GM23338 (cell line): Measurements from ENCODE around the gene SNHG17. TPM values are rescaled to one million over a fixed set of nuclear protein-coding genes. Genes with fewer than 3 reads are reported as not detected.
A peak's percentile ranks its signal among the peaks of the same experiment; 100 is the strongest.

ENCODE experiments used
- ATAC-seq: fragments of 200-7000 bp; cut with Tn5 transposase; 3 replicates; pipeline ENCODE4 v1.9.1; 2020
- DNase-seq: peaks from one replicate; pipeline ENCODE4 v3.0.0-alpha.2; 2015; ENCODE audit warnings: low spot score
- H2AFZ ChIP-seq: fragments of 200-600 bp; sonication (generic); 2 replicates; pipeline ENCODE4 v1.8.0; 2016; ENCODE audit warnings: antibody characterized with exemption, mild to moderate bottlenecking, moderate library complexity
- H3F3A ChIP-seq: fragments of 200-600 bp; sonication (generic); replicated peaks from 2 replicates; pipeline ENCODE4 v1.8.0; 2017; ENCODE audit warnings: antibody characterized with exemption, mixed run types, low read depth
- H3K27ac ChIP-seq: fragments of 200-600 bp; sonication (generic); 2 replicates; pipeline ENCODE4 v1.6.1; 2016; ENCODE audit warnings: low read depth
- H3K27me3 ChIP-seq: fragments of 200-600 bp; sonication (generic); 2 replicates; pipeline ENCODE4 v1.8.0; 2016; ENCODE audit warnings: mild to moderate bottlenecking, mixed run types, moderate library complexity; ENCODE audit not compliant: insufficient read depth
- H3K36me3 ChIP-seq: fragments of 200-600 bp; sonication (generic); 2 replicates; pipeline ENCODE4 v1.8.0; 2016; ENCODE audit warnings: mild to moderate bottlenecking; ENCODE audit not compliant: insufficient read depth
- H3K4me1 ChIP-seq: fragments of 200-600 bp; sonication (generic); 2 replicates; pipeline ENCODE4 v1.8.0; 2016; ENCODE audit warnings: mild to moderate bottlenecking, moderate library complexity; ENCODE audit not compliant: insufficient read depth
- H3K4me2 ChIP-seq: fragments of 200-600 bp; sonication (generic); 2 replicates; pipeline ENCODE4 v1.7.1; 2017; ENCODE audit warnings: mixed run types
- H3K4me3 ChIP-seq: fragments of 200-600 bp; sonication (generic); 2 replicates; pipeline ENCODE4 v1.6.1; 2016; ENCODE audit warnings: mixed run types
- H3K79me2 ChIP-seq: fragments of 200-600 bp; sonication (generic); replicated peaks from 2 replicates; pipeline ENCODE4 v1.8.0; 2017; ENCODE audit warnings: mild to moderate bottlenecking; ENCODE audit not compliant: insufficient read depth
- H3K9me2 ChIP-seq: fragments of 200-600 bp; sonication (generic); 2 replicates; pipeline ENCODE4 v1.8.0; 2017; ENCODE audit not compliant: insufficient read depth
- H4K20me1 ChIP-seq: fragments of 200-600 bp; sonication (generic); replicated peaks from 2 replicates; pipeline ENCODE4 v1.8.0; 2017; ENCODE audit warnings: mild to moderate bottlenecking; ENCODE audit not compliant: insufficient read depth
- H3K27ac Mint-ChIP-seq: 2 replicates; pipeline ENCODE4 v1.8.0; 2020; ENCODE audit warnings: inconsistent platforms, mild to moderate bottlenecking, moderate library complexity, mixed read lengths
- H3K27me3 Mint-ChIP-seq: 3 replicates; pipeline ENCODE4 v1.8.0; 2022; ENCODE audit warnings: low read depth, mild to moderate bottlenecking, moderate library complexity, mixed read lengths, inconsistent platforms; ENCODE audit not compliant: insufficient read depth, poor library complexity
- H3K36me3 Mint-ChIP-seq: 3 replicates; pipeline ENCODE4 v1.8.0; 2021; ENCODE audit warnings: low read depth, mild to moderate bottlenecking, inconsistent platforms, moderate library complexity, mixed read lengths
- H3K4me1 Mint-ChIP-seq: 3 replicates; pipeline ENCODE4 v1.8.0; 2020; ENCODE audit warnings: mild to moderate bottlenecking, inconsistent platforms, mixed read lengths
- H3K4me3 Mint-ChIP-seq: 3 replicates; pipeline ENCODE4 v1.8.0; 2021; ENCODE audit warnings: moderate library complexity, mild to moderate bottlenecking, inconsistent platforms, mixed read lengths
- H3K9me3 Mint-ChIP-seq: 3 replicates; pipeline ENCODE4 v1.8.0; 2020; ENCODE audit warnings: moderate library complexity, mild to moderate bottlenecking, inconsistent platforms, mixed read lengths
- CREB1 ChIP-seq: fragments of 250-450 bp; sonication (Bioruptor Pico); IDR thresholded peaks from 2 replicates; pipeline ENCODE4 v1.5.0; 2020; ENCODE audit warnings: low read depth, mild to moderate bottlenecking, moderate library complexity
- EZH2 ChIP-seq: fragments of 200-600 bp; sonication (generic); IDR thresholded peaks from one replicate; pipeline ENCODE4 v1.8.0; 2017; ENCODE audit warnings: antibody characterized with exemption, mild to moderate bottlenecking, low read depth; ENCODE audit not compliant: unreplicated experiment
- EZH2phosphoT487 ChIP-seq: fragments of 200-600 bp; sonication (generic); IDR thresholded peaks from one replicate; pipeline ENCODE4 v1.8.1; 2018; ENCODE audit warnings: antibody characterized with exemption; ENCODE audit not compliant: unreplicated experiment
- NANOG ChIP-seq: IDR thresholded peaks from 2 replicates; pipeline ENCODE4 v1.6.1; 2016; ENCODE audit warnings: antibody characterized with exemption, borderline replicate concordance
- POLR2AphosphoS5 ChIP-seq: IDR thresholded peaks from 2 replicates; pipeline ENCODE4 v1.6.1; 2016; ENCODE audit warnings: antibody characterized with exemption, low read depth
- STAT1 ChIP-seq: IDR thresholded peaks from one replicate; pipeline ENCODE4 v1.6.1; 2016; ENCODE audit warnings: antibody characterized with exemption; ENCODE audit not compliant: unreplicated experiment
- ZNF114 ChIP-seq: fragments of 250-450 bp; sonication (Bioruptor Pico); IDR thresholded peaks from 2 replicates; pipeline ENCODE4 v1.5.0; 2020; ENCODE audit warnings: mild to moderate bottlenecking, moderate library complexity
- ZNF331 ChIP-seq: fragments of 250-450 bp; sonication (Bioruptor Pico); IDR thresholded peaks from 2 replicates; pipeline ENCODE4 v1.5.0; 2020; ENCODE audit warnings: low read depth, mild to moderate bottlenecking, moderate library complexity
- polyA plus RNA-seq: library from polyadenylated mRNA; unstranded; fragments of >200 nt; fragmentation: Nextera tagmentation; extraction: Ambion mirVana; gene quantifications from 2 replicates; pipeline ENCODE4 v1.2.1, GENCODE V29; 2016
- total RNA-seq: library from RNA; depleted of rRNA; stranded (reverse); fragments of >200 nt; shearing (Covaris generic); gene quantifications from 2 replicates; pipeline ENCODE4 v1.2.3, GENCODE V29; 2014
- TF ChIP-seq, protein P1 (sequence below): IDR thresholded peaks from one replicate; pipeline ENCODE4 v1.6.1; 2018; ENCODE audit warnings: antibody characterized with exemption; ENCODE audit not compliant: unreplicated experiment
- TF ChIP-seq, protein P2 (sequence below), 2 experiments: fragments of 200-600 bp in 1 of 2; sonication (generic) in 1 of 2; conservative IDR thresholded peaks; 2 replicates each; pipeline versions ENCODE4 v1.5.1 to v1.6.1; 2016 to 2017; ENCODE audit warnings: antibody characterized with exemption in 2 of 2, low read depth in 2 of 2, mild to moderate bottlenecking in 2 of 2, moderate library complexity in 1 of 2
- TF ChIP-seq, protein P3 (sequence below): IDR thresholded peaks from 2 replicates; pipeline ENCODE4 v1.6.1; 2016; ENCODE audit warnings: antibody characterized with exemption

Gene SNHG17
- total and polyA plus RNA-seq, 2 experiments from 2014 or later = 25.4 to 76.1 TPM

DNA sequence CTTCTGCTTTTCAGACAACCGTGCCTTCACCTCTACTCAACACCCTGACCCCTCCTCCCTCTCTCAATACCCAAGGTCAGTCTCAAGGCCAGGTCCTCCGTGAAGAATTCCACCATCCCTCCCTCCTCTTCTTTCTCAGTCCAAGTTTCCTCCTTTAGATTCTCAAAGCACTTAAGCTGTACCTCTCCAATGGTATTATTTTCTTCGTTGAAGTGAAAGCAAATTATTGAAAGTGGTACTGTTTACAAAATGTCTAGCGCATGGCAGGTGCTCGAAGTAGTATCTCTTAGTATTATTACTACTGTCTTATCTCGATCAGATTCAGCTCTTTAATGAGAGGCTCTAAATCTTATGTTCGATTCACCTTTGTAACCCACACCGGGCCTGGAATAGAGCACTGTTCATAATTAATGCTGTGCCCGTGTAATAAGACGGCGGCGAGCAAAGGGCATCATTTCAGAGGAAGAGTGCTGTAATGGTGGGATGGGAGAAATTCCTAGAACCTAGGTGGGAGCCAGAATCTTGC lies 36.9 kb upstream of the SNHG17 start:
- Histone ChIP-seq H3K27me3 (no peaks in the 10 kb centered on the region), H3F3A (no peaks in the 10 kb centered on the region), H3K36me3 (no peaks in the 10 kb centered on the region), H3K79me2 (peaks cover 40% of the 10 kb centered on the region), H2AFZ (no peak overlapping the region), H3K4me3 (peak overlapping the region; percentile 55), H3K9me2 (no peaks in the 10 kb centered on the region), H3K27ac (peak overlapping the region; percentile 65), H3K4me1 (peaks cover 9% of the 10 kb centered on the region), H3K4me2 (peak overlapping the region; percentile 74), H4K20me1 (peaks cover 15% of the 10 kb centered on the region)
- peak; percentile 43 for DNase-seq
- TF ChIP-seq, protein P1, sequence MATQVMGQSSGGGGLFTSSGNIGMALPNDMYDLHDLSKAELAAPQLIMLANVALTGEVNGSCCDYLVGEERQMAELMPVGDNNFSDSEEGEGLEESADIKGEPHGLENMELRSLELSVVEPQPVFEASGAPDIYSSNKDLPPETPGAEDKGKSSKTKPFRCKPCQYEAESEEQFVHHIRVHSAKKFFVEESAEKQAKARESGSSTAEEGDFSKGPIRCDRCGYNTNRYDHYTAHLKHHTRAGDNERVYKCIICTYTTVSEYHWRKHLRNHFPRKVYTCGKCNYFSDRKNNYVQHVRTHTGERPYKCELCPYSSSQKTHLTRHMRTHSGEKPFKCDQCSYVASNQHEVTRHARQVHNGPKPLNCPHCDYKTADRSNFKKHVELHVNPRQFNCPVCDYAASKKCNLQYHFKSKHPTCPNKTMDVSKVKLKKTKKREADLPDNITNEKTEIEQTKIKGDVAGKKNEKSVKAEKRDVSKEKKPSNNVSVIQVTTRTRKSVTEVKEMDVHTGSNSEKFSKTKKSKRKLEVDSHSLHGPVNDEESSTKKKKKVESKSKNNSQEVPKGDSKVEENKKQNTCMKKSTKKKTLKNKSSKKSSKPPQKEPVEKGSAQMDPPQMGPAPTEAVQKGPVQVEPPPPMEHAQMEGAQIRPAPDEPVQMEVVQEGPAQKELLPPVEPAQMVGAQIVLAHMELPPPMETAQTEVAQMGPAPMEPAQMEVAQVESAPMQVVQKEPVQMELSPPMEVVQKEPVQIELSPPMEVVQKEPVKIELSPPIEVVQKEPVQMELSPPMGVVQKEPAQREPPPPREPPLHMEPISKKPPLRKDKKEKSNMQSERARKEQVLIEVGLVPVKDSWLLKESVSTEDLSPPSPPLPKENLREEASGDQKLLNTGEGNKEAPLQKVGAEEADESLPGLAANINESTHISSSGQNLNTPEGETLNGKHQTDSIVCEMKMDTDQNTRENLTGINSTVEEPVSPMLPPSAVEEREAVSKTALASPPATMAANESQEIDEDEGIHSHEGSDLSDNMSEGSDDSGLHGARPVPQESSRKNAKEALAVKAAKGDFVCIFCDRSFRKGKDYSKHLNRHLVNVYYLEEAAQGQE = no peak
- no peak for TF ChIP-seq STAT1
- no peak for TF ChIP-seq ZNF114 (CRISPR knock-in tag)
- TF ChIP-seq CREB1 (CRISPR knock-in tag) = no peak
- no peak for TF ChIP-seq NANOG
- no peak for TF ChIP-seq EZH2phosphoT487
- no peak for TF ChIP-seq EZH2
- TF ChIP-seq, protein P2, sequence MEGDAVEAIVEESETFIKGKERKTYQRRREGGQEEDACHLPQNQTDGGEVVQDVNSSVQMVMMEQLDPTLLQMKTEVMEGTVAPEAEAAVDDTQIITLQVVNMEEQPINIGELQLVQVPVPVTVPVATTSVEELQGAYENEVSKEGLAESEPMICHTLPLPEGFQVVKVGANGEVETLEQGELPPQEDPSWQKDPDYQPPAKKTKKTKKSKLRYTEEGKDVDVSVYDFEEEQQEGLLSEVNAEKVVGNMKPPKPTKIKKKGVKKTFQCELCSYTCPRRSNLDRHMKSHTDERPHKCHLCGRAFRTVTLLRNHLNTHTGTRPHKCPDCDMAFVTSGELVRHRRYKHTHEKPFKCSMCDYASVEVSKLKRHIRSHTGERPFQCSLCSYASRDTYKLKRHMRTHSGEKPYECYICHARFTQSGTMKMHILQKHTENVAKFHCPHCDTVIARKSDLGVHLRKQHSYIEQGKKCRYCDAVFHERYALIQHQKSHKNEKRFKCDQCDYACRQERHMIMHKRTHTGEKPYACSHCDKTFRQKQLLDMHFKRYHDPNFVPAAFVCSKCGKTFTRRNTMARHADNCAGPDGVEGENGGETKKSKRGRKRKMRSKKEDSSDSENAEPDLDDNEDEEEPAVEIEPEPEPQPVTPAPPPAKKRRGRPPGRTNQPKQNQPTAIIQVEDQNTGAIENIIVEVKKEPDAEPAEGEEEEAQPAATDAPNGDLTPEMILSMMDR (conservative IDR thresholded peaks at IDR 0.05; ENCODE audit: low read depth in 2 of 2) = no peak
- Mint-ChIP-seq H3K27me3 (peaks cover 4% of the 10 kb centered on the region), H3K4me1 (peaks cover 14% of the 10 kb centered on the region), H3K36me3 (no peaks in the 10 kb centered on the region), H3K4me3 (peak overlapping the region; percentile 86), H3K27ac (peak overlapping the region; percentile 98), H3K9me3 (no peaks in the 10 kb centered on the region; the same call in 2 of the 3 replicates)
- no peak; the same call in 2 of the 3 replicates for ATAC-seq

DNA sequence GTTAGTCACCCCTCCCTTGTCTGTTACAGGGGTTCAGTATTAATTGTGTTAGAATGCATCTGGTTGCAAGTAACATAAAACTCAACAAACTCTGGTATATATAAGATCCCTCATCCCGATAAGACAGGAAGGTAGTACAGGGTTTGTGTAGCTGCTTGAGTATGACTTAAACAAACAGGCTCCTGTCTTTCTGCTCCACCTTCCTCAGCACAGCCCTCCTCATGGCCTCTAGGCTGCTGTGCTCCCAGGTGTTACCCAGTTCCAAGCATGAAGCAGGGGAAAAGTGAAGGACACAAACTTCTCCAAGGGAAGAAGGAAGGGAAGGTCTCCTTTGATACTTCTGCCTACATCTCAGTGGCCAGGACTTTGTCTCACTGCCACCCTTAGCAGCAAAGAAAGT lies 36.1 kb upstream of the SNHG17 start:
- H3K27ac ChIP-seq = no peak overlapping the region
- H3K4me3 ChIP-seq = no peak overlapping the region
- H2AFZ ChIP-seq = no peak overlapping the region
- no peaks in the 10 kb centered on the region for H3K9me2 ChIP-seq
- H3K36me3 ChIP-seq = no peaks in the 10 kb centered on the region
- peaks cover 15% of the 10 kb centered on the region for H4K20me1 ChIP-seq
- Mint-ChIP-seq H3K27ac (no peak overlapping the region), H3K4me1 (peaks cover 14% of the 10 kb centered on the region), H3K4me3 (no peak overlapping the region), H3K9me3 (no peaks in the 10 kb centered on the region; the same call in 2 of the 3 replicates), H3K27me3 (peaks cover 4% of the 10 kb centered on the region), H3K36me3 (no peaks in the 10 kb centered on the region)
- H3K4me1 ChIP-seq = peaks cover 9% of the 10 kb centered on the region
- no peaks in the 10 kb centered on the region for H3K27me3 ChIP-seq
- H3K4me2 ChIP-seq = no peak overlapping the region
- H3F3A ChIP-seq = no peaks in the 10 kb centered on the region
- peaks cover 32% of the 10 kb centered on the region for H3K79me2 ChIP-seq
- ATAC-seq = no peak
- no peak for DNase-seq
- TF ChIP-seq CREB1 (CRISPR knock-in tag) (no peak), STAT1 (no peak), ZNF331 (CRISPR knock-in tag) (no peak), EZH2 (no peak), NANOG (no peak), POLR2AphosphoS5 (no peak)
- TF ChIP-seq, protein P3, sequence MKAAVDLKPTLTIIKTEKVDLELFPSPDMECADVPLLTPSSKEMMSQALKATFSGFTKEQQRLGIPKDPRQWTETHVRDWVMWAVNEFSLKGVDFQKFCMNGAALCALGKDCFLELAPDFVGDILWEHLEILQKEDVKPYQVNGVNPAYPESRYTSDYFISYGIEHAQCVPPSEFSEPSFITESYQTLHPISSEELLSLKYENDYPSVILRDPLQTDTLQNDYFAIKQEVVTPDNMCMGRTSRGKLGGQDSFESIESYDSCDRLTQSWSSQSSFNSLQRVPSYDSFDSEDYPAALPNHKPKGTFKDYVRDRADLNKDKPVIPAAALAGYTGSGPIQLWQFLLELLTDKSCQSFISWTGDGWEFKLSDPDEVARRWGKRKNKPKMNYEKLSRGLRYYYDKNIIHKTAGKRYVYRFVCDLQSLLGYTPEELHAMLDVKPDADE = no peak
- TF ChIP-seq, protein P2 (conservative IDR thresholded peaks at IDR 0.05; ENCODE audit: low read depth in 2 of 2) = no peak
- TF ChIP-seq, protein P1 = no peak
